ENCODE measurements around the gene ABHD16B.
"Not testable (repeated sequence)": the region's sequence is repeated elsewhere in the genome, so short reads cannot be mapped to it uniquely, and the experiment has no call there.

Gene ABHD16B

DNA sequence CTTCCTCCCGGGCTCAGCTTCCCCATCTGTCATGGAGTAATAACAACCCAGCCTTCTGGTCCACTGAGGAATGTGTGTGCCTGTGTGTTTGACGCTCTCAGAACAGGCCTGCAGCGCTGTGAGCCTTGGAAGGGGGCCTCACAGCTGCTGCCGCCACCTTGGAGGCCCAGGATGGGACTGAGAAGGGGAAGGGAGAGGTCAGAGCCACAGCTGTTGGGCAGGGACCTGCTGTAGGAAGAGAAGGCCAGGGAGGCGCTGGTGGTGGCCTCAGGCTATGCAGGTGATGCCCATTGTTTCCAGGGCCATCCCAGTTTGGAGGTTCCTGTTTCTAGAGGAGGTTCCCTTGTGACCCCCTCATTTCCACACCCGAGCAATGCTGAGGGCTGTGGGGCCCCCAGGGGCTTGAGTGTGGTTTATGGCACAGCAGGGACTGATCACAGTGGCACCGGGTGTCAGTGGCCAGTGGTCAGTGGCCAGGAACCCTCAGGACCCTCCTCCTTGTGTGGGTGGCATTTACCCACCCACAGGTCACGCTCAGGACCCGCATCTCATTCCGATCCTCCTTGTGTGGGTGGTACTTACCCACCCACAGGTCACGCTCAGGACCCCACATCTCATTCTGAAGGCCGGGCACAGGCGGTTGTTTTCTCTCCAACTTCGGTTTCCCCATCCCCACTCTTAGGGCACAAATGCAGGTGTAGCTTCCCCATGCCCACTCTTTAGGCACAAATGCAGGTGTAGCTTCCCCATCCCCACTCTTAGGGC is 17.8 kb downstream of the ABHD16B start:
- DNase-seq (ENCODE audit: low spot score), result no peak

DNA sequence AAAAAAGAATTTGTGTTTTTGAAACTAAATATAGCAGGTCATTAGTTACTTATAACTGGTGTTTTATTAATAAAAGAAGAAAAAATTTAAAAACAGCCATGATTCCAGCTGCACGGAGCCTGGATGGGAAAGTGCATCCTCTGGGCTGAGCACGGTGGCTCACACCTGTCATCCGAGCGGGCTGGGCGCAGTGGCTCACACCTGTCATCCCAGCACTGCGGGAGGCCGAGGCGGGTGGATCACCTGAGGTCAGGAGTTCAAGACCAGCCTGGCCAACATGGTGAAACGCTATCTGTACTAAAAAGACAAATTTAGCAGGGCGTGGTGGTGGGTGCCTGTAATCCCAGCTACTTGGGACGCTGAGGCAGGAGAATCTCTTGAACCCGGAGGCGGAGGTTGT is 19.6 kb downstream of the ABHD16B start:
- DNase-seq (ENCODE audit: low spot score), result not testable (repeated sequence)

DNA sequence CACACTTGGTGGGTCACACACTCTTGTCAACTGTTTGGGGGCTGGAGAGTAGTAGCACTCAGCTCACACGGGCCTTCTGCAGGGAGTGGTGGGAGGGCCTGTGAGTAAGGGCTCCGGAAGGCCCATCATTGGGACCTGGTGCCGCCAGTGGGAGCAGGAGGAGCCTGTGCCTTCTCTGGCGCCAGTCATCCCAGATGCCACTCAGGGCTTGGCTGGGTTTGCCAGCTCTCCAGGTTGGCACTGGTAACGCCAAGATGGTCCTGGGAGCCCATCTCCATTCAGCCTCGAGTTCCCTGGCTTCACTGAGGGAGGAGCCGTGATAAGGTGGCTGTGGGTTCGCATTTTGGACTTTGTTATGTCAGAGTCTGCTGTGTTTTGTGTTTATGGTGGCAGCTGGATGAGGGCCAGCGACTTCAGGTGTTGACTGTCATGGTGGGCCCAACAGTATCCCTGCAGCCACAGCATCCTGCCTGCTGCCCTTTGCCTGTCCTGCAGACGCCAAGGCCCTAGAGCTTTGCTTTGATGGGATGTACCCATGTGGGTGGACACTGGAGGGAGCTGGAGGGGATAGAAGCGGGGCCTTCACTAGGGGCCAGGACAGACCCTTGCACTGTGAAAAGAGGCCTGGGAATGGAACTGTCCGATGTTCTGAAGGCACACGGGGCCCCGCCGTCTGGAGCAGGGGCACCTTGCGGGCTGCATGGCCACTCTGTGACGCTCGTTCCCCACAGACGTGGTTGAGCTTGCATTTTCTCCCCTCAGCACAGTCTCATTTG is 20.3 kb downstream of the ABHD16B start:
- no peak for DNase-seq (ENCODE audit: low spot score)

DNA sequence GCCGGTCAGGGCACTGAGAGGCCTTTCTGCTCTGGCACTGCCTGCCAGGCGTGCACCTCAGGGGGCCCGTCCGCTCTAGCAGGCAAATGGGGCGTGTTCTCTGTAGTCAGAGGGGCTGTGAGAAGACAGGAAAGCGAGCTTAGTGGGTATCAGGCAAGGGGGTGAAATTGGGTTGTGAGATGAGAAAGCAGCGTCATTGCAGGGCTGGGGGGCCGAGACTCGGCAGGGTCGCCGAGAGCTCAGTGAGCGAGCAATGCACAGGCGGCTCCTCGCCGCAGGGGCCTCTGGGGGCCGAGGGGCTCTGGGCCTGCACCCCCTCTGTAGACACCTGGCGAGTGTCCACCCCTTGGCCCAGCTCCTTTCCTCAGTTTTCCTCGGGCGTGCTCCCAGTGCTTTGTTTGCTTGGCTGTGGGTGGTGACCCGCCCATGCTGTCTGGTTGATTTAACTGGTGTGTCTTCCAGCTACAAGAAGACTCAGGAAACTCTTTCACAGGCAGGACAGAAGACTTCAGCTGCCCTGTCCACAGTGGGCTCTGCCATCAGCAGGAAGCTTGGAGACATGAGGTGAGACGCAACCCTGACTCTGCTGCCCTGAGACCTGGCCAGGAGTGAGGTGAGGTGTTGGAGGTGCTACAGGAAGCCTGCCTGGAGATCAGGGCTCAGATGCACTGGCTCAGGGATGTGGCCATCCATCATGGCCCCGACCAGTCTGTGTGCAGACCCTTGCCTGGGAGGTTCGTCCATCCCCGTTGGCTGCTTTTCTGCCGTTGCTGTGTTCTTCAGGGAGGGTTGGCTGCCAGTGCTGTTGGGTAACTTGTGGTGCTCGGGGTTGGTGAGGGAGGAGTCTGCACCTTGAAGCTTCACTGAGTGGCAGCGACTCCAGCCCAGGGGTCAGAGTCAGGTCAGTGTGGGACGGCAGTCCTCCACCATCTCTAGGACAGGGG is 21.2 kb downstream of the ABHD16B start:
- DNase-seq (ENCODE audit: low spot score), result no peak

DNA sequence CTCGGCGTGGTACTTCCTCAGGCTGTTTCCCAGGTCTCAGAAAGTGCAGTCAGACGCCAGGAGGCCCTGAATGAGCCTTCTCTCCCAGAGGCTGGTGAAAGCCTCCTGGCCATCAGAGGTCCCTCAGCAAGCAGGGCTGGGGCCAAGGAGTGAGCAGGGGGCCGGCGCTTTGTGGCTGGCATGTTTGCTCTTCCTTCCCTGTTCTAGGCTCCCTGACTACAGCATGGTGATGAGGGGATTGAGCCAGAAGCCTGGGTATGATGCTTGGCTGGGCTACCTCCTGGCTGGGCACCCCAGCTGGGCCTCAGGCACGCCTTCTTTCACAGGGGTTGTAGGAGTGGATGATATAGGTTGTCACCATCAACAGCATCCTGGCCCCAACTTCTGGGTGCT is 21.9 kb downstream of the ABHD16B start:
- DNase-seq (ENCODE audit: low spot score), result no peak

DNA sequence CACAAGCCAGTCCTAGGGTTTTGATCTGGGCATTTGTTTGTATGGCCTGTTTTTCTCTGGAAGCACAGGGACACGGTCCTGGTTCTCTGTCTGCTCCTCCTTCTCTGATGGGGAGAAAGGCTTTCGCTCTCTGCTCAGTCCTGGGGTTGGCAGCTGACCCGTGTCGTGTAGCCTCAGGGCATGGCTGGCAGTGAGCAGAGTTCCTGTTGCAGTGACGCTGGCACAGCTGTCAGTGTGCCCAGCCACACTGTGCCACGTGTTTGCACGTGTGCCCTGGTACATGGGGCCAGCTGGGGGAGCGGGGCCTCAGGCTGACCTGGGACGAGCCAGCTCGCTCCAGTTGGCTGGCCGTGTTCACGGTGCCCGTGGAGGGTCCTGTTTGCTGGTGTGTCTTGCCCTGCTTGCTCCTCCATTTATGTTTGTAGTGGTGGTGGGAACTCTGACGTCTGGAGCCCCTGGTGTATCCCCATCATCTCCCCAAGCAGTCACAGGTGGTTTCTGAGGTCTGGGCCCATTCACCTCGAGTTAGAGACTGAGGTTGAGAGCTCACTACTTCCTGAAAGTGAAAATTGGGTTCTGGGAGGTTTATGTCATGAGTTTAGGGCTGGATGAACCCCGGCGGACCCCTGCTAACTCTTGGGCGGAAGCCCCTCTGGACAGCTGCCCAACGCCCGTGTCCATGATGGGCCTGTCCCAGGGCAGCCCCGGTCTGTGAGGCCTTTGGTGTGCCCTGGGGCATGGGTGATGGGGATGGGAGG is 23.4 kb downstream of the ABHD16B start:
- DNase-seq (ENCODE audit: low spot score), result no peak

DNA sequence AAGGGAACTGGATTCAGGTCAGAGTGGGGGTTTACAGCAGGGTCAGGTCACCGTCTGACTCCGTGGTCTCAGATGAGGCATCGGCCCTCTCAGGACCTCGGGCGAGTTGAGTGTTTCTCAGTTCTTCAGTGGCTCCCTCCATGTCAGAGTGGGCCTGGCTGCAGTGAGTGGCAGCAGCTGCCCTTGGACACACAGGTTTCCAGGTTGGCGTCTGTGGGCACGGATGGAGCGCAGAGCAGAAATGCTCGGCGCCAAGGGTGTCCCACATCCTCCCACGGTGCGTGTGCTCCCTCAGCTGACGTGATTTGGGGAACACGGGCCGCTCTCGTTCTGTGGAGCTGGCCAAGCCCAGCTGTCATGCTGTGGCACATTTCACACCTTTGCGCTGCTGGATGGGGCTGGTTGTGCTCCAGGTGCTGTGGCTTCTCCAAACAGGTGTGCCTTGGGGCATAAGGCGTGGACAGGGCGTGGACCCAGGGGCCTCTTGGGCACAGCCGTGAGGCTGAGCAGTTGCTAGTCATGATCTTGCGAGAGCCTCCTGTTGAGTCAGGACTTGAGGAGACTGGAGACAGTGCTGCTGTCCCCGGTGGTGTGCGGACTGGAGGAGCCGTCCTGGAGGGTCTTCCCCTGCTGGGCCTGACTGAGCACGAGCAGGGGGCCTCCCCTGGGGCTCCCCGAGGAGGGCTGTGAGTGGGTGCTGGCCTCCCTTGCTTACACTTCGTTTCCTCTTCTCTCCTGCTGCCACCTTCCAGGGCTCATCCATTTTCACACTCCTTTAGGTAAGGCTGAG is 24.2 kb downstream of the ABHD16B start:
- no peak for DNase-seq (ENCODE audit: low spot score)

DNA sequence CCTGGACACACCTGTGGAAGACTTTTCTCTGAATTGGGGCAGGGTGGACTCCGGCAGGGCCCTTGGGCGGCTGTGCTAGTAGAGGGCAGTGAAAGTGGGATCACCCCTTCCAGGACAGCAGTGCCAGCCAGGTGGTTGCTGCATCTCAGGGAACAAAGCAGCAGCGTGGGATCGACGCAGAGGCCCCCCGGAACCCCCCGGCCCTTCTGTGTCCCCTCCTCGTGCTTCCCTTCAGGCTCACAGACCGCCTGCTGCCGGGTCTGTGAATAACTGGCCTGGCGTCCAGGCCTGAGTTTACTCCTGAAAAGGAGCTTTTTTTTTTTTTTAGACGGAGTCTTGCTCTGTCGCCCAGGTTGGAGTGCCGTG is 24.7 kb downstream of the ABHD16B start:
- DNase-seq (ENCODE audit: low spot score), result no peak

DNA sequence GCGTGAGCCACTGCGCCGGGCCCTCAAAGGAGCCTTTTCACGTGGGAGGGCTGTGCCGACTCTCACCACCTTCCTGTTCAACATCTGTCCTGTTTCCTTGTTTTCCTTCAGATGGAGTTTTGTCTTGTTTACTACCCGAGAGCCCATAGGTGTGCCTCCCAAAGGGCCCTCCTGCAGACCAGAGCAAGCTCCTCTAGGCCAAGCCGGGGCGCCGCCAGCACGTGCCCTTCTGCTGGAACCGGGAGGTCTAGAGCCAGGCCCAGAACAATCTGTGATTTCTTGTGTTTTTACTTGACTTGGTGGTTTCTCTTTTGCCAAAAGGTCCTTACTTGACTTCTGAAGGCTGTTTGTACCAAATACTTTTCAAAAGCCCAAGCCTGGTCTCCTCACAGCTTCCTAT is 25.6 kb downstream of the ABHD16B start:
- no peak for DNase-seq (ENCODE audit: low spot score)

DNA sequence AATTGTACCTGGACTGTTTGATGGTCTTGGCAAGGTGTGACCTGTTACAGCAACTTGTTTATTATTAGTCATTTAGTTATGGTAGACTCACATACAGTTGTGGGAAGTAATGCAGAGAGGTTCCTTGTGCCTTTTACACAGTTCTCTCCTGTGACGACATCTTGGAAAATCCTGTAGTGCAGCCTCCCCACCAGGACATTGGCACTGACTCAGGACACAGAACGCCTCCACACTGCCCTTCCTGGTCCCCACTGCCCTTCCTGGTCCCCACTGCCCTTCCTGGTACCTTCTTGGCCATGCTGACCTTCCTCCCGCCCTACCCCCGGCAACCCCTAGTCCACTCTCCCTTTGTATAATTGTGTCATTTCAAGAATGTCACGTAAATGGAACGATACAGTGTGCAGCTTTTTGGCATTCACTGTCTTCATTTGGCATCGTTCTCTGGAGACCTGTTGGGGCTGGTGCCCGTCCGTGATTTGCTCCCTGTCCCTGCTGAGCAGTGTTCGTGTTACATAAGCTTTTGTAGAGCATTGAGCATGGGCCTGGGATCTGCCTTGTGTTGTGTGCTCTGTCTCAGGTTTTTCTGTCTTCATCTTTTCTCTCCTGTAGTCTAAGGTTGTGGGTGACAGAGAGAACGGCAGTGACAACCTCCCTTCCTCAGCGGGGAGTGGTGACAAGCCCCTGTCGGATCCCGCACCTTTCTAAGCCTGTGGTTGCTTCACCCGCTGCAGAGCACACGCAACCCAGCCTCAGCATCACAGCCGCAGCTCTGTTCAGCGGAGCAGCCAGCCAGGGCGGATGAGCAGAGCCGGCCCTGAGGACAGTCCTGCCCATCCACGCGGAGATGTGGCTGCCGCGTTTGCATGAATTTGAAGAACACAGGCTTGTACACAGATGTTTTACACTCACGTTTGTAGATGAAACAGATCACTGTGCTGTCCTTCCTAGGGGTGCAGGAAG is 28.2 kb downstream of the ABHD16B start:
- DNase-seq (ENCODE audit: low spot score), result no peak

DNA sequence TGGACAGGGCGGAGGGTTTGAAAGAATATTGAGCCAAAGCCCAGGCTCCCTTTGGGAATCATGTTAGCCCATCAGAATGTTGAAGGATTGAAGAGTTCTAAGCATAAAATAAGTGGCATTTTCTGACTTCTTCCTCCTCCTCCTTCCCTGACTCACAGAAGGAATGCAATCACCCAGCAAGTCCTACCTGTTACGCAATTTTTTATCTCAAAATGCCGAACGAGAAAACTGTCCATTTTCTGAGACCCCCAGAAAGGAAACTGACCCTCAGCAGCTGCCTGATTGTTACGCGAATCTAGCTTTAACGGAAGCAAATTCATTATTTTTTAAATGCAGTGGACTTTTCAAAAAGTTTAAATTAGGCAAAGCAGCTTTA is 28.9 kb downstream of the ABHD16B start:
- DNase-seq (ENCODE audit: low spot score), result no peak

DNA sequence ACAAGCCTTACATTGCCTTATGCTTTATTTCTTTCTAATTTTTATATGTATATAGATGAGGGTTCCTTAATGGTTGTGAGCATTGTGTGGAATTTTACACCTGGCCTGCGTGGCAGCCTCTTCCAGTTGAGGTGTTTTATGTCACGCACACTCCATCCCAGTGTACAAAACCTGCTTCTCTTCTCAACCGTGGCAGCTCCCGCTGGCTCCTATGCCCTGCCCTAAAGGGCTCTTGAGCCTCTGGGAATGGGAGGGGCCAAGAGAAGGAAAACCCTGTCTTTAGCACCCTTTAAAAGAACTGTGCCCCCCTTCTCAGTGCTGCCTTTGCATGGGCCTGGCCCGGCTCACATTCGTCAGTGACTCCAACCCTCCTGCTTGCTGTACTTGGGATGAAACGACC is 29.3 kb downstream of the ABHD16B start:
- no peak for DNase-seq (ENCODE audit: low spot score)

DNA sequence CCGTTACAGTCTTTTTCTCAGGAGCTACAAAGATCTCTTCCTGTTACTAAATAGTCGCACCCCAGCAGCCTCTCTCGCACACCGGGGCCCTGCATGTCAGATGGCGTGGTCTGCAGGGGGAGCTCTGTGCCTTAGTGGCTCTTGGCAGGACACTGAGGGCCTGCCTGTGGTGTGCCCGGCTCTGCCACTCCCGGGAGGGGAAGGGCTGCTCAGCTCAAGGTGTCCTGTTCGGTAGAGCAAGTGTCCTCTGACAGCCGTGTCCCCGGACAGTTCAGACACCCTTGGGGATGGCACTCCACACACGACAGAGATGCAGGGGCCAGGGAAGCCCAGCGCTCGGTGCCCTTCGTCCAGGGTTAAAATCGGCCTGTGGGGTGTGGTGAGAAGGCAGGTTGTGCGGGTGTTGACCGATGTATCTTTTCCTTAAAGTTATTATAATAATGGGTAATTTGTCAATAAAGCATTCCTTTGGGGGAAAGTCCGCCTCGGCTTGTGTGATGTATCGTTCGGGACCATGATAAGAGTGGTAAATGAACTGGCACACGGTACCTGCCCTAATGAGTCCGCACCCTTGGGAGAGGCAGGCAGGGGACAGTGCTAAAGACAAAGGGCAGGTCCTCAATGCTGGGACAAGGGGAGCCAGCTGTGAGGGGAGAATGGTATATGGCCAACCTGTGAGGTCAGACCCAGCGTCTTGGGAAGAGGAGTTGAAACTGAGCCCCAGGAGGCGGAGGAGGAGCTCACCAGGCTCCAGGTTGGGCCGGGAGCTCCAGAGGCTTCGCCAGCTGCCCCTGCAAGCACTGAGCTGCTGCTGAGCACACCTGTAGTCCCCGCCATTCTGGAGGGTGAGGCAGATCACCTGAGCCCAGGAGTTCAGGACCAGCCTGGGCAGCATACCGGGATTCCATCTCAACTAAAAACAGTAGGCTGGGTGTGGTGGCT is 30.0 kb downstream of the ABHD16B start:
- DNase-seq (ENCODE audit: low spot score), result no peak

DNA sequence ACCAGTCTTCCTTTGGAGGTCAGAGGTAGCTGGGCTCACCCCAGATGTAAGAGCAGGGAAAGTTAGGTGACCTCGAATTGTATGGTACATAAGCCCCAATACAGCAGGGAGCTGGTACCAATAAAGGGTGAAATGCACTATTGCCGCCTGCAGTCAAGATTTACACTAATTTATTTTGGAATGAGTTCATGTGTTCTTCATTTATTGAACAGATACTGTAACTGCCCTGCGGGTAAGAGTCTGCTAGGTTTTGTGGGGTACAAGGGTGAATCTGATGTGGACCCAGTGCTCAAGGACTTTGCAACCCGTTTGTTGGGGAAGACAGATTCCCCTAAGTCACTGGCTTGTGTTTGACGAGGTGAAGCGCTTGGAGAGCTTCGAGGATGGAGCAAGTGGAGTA is 31.1 kb downstream of the ABHD16B start:
- DNase-seq (ENCODE audit: low spot score), result no peak

DNA sequence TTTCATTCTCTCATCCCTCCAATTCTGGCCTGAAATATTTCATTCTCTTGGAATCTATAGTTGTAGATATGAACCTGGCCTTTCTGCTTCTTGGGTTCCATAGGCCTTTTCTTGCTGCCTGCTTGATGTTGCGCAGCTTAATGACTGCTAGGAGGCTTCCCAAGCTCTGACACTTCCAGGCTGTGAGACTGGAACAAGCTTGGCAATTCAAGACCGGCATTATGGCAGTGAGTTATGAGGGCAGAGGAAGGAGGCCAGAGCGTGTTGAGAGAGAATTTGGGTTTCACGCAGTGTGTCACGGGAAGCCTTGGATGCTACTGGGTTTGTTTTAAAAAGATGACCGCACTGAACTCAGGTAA is 32.7 kb downstream of the ABHD16B start:
- no peak for DNase-seq (ENCODE audit: low spot score)

DNA sequence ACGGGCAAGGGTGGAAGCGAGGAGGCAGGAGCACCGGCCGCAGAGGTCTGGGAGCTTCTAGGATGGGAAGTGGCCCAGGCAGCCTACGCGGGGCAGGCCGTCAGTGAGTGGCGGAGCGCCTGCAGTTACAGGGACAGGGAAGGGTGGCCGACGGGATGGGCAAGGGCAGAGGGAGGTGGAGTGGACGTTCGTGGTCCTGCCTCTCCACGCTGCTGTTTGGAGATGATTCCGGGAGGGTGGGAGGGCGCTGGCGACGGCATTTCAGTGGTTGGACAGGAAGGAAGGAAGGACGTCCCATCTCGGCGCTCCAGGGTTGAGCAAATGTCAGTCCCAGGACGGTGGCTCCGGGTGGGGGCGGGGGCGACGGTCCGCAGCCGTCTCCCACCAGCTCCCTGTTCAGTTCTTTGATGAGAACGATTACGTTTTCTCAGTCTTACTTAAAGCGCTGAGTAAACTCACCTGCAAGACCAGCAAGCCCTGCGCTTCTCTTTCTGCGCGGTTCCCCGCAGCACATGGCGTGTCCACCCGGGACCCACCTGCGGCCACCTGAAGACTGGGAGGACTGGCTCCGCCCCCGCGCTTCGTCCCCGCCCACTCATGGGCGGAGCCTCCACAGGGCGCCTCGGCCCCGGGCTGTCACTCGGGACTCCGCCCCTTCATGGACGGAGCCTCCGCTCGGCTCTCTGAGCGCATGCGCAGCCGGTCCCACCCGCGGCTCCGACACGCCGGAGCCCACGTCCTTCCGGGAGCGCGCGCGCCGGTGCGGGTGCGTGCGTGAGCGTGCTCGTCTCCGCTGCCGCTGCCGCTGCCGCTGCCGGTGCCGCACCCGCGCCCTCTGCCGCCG is 33.3 kb downstream of the ABHD16B start, which contains the start of gene DNAJC5:
DNAJC5 (plus strand) TSS at position 769 of the 844 bp plus-strand sequence. CDS start 33,220 bp downstream, outside the sequence.
- peak; percentile 97 for DNase-seq (ENCODE audit: low spot score)

DNA sequence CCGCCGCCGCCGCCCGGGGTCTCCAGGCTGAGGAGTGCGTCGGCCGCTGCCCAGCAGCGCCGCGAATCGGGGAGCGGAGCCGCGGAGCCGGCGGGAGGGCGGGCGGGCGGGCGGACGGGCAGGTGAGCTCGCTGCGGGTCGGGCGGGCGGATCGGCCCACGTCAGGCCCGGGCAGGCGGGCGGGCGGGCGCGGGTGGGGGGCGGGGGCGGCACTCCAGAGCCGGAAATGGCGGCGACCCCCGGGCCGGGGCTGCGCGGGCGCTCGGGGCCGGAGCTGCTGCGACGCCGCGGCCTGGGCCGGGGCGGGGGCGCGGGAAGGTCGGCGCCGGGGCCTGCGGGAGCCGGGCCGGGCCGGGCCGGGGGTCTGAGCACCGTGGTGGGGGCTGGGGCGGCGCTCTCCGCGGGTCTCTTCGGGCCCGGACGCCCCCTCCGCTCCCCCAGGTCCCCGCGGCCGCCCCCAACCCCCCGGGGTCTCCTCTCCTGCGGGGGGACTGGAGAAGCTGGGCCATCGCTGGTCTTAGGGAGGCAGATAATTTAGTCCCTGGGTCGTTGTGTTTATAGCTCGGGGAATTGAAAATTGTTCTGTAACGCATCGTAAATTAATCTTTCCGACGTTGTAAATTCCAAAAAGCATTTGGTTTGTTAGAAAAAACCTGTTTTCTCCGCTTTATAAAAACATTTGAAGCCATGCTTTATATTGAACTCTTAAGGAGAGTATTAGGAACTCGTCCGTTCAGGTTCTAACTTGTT is 34.1 kb downstream of the ABHD16B start:
- DNase-seq (ENCODE audit: low spot score), result no peak

All from ecto neural progenitor cell (in vitro differentiated cells).